Hepatic stellate cell (primary cell): Measurements from ENCODE around the gene MRPL34.

Experiments used
- DNase-seq: peaks from one replicate; pipeline ENCODE4 v3.0.0; 2011; ENCODE audit warnings: low spot score

The MRPL34 gene

DNA sequence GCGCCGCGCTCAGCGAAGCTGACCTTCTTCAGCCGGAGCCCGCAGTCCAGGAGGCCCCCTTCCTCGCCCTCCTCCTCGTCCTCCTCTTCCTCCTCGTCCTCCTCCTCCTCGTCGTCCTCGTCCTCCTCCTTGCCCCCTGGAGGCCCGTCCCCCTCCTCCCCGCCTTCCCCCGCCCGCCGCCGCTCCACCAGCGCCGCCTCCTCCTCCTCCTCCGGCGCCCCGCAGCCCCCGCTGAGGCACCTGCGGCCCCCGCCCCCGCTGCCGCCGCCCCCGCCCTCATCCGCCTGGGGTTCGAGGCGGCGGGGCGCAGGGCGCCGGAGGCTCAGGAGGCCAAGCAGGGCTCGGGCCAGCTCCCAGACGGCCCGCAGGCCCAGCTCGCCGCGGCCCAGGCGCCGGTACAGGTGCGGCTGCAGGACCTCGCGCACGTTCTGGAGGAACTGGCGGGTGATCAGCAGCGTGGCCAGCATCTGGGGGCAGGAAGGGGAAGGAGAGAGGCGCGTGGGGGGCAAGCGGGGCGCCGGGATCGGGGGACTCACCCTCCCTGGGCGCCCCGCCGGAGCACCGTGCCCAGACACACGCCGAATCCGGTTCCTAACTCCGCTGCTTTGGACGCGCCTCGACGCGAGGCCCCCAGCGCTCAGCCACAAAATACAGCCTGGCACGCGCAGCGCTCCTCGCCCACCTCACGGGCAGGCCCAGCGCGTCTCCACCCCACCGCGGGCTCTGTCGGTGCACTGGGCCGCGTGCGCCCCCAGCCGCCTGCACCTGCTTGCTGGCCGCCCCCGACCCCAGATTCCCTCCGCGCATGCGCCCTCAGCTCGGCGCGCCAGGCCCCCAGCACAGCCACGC lies 23.1 kb downstream of the MRPL34 start:
- no peak for DNase-seq

DNA sequence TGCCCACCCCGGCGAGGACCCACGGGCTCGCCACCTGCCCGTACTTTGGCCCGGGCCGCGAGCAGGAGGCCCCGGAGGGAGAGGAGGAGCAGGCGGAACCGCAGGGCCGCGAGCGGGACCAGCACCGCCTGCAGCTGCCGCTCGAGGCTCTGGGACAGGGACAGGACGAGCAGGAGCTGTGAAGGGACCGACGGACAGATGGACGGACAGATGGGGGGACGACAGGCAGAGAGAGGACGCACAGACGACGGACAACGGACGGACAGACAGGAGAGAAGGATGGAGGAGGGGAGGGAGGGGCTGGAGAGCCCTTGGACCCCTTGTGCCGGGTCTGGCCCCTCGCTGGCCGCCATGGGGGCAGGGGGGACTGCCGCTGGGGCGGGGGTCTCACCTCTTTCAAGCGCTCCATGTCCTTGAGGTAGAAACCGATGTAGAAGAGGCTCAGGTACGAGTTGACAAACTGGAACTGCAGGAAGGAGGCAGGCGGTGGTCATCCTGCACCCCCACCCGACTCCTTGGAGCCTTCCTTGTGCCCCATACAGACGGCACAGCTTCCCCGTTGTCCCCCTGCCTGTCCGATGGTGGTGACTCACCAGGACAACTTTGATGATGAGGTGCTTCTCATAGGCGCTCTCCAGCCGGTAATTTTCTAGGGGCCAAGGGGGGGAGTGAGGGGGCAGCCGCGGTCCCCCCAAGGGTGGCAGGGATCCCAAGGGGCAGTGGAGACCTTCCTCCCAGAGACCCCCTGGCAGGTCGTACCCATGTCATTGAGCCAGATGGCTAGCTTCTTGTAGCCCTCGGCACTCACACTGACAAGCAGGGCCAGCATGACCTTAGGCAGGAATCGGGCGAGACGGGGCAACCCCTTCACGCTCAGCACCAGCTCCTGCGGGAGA lies 23.9 kb downstream of the MRPL34 start:
- no peak for DNase-seq

DNA sequence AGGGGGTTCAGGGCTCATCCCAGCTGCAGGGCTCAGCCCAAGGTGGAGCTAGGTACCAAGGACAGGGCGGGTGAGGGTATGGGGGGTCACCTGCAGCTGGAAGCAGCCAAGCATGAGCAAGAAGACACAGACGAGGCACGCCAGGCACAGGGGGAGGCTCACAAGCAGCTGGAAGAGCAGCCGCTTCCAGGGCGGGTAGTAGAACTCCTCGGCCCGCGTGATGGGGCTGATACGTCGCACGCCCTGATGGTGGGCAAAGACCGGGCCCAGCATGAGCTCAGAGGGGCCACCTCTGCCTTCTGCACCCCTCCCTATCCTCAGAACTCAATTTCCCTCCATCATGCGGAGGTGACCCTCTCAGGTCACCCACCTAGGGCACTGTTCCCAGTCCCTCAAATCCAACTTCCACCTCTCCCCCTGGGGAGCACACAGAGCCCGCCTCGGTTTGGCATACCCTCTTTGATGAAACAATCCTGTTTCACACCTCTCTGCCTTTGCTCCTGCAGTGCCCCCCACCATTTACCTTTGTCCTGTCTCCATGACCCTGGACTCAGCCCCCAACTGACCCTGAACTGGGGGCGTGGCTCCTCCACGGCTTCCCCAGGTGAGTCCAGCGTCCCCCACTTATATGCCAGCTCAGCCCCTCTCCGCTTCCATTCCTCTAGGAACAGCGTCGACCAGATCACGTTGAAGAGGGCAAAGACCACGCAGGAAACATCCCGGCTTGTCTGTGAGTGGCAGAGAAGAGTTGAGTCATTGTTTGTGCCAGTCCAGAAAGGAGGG lies 24.8 kb downstream of the MRPL34 start:
- DNase-seq: no peak

DNA sequence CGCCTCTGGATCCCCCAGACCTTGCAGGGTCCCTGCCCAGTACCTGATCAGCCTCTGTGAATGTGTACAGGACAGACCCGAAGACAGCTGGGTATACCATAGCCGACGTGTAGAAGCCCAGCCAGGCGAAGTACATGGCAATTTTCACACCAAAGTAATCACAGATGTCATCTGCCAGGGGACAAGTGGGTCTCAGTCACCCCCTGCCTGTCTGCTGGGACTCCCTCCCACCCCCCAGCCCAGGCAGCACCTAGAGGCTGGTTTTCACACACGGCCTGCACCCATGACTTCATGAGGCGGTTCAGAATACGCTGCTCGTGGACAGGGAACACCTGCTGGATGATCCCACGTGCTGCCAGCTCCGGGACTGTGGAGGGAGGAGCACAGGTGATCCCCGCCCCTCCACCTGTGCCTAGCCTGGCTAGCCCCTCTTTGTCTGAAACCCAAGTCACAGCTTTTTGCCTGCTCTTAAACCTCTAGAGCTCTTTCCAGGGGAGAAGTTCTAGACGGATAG lies 25.4 kb downstream of the MRPL34 start:
- DNase-seq: no peak

DNA sequence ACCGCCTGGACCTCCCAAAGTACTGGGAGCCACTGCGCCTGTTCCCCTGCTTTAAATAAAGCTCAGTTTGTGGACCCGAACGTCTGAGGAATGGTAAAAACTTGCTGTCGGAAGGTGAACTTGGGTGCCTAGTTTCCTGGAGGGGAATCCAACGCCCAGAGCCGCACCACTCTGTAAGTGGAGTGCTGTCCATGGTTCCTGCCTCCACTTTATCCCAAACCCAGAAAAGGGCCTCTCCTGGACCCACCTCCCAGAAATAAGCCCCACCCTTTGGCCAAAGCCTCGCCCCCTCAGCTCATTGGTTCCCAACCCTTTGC lies 26.6 kb downstream of the MRPL34 start:
- no peak for DNase-seq

DNA sequence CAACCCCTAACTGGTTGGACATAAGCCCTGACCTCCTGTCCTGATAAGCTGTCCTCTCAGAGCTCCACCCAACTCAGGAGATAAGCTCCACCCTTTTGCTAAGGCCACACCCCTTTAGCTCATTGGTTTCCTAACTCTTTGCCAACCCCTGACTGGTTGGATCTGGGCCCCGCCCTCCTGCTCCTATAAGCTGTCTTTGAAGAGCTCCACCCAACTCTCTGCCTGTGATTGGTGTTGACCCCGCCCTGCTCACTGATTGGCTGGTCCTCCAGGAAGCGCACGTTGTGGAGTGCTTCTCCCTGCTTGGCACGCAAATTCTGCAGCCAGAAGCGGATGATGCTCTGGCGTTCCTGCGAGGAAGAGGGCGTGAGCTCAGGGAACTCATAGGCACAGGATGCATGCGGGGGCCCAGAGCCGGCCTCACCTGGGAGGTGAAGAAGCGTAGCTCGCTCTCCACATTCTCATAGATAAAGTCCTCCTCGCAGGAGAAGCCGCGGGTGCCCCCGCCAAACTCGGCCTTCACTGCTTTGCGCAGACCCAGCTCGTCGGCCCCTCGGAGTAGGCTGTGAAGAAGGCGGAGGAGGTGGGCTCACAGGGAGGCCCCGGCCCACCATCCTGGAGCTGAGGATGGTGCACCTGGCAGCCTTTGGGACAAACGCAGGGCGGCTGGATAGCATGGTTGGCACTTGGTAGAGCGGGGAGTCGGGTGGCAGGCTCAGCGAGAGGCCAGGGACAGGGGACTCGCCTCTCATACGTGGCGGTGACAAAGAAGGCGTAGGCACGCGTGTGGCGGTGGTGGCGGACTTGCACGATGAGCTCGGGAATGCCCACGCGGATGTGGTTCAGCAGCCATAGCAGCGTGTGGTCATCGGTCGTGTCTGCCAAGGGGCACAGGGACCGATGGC lies 27.3 kb downstream of the MRPL34 start:
- no peak for DNase-seq

DNA sequence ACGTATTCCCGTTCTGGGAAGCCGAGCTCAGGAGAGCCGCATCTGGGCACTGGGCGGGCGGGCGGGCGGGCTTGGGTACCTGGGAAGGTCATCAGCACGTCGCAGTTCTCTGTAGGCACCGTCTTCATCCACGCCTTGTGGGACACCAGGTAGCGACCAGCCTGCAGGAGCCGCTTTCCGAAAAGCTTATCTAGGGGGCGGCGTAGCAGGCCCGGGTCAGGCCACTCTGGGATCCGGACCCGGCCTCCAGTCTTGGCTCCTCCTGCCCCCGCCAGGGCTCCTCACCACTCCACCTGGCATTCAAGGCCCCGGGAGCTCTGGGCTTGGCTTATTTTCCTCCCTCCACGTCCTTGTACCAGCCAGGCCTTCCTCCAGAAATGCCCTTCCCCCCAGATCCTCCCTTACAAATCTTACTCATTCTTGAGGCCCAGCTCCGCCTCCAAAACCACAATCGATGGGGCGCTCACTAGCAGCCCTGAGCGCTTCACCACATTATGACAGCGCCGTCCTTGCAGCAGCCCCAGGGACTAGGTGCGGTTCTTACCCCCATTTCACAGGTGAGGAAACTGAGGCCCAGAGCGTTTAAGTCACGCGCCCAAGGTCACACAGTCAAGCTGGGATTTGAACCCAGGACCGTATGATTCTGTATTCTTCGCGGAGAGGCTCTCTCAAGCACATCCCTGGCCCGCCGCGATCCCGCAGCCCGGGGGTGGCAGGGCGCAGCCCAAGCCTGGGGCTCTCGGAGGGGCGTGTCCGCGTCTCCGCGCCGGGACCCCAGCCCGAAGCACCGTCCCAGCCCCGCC lies 28.1 kb downstream of the MRPL34 start:
- peak; percentile 89 for DNase-seq

DNA sequence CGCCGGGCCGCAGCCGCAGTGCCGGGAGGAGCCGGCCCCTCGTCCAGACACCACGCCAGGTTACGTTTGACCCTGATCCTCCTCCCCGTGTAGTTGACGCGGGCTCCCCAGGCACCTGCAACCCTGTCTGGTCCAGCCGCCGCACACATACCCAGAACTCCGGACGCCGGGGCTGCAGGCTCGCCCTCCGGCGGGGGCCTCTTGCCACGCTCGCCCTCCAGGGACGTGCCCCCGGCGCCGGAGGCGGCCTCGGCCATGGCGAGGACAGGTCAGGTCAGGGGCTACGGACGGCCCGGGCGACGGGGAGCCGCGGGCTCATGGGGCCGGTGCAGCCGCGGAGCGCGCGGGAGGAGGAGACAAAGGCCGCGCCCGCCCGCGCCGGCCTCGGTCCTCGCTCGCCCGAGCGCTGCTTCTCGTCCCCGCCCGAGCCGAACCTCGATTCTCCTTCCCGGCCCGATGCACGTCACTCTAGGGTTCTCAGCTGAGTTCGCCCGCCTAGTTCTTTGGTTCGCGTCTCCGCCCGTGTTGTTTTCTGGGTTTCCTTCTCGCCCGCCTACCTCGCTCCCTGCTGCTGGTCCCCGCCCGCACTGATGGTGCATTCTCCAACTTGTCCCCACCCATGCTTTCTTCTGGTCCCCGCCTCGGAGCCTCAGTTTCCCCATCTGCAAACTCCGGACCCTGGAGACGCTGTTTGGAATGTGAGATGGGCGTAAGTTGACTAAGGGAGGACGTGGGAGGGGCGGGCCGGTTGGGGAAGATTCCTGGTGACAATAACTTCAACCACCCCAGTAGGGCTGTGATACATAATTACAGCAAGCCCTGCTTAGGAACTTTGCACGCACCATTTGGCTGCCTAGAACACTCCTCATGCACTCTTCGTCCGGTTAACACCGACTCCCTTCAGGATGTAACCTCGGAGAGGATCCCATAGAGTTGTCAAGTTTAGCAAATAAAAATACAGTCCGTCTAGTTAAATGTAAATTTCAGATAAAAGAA lies 29.0 kb downstream of the MRPL34 start, which contains the start of gene ANO8:
ANO8 (minus strand) TSS at position 442 of the 996 bp plus-strand sequence; CDS start at position 257, 185 bp downstream.
- DNase-seq: peak; percentile 97

DNA sequence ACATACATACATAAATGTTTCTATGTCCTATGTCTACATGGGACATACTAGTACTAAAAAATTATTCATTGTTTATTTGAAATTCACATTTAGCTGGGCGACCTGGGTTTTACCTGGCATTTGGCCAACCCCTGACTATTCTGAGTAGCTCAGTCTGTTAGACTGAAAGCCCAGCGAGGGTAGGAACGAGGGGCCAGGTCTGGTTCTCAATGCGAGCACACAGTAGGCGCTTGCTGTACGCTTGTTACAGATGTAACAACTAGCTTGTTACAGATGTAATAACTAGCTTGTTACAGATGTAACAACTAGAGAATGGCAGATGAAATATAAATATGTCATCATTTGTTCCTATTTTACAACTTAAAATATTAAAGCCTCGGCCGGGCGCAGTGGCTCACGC lies 29.9 kb downstream of the MRPL34 start:
- DNase-seq: no peak

DNA sequence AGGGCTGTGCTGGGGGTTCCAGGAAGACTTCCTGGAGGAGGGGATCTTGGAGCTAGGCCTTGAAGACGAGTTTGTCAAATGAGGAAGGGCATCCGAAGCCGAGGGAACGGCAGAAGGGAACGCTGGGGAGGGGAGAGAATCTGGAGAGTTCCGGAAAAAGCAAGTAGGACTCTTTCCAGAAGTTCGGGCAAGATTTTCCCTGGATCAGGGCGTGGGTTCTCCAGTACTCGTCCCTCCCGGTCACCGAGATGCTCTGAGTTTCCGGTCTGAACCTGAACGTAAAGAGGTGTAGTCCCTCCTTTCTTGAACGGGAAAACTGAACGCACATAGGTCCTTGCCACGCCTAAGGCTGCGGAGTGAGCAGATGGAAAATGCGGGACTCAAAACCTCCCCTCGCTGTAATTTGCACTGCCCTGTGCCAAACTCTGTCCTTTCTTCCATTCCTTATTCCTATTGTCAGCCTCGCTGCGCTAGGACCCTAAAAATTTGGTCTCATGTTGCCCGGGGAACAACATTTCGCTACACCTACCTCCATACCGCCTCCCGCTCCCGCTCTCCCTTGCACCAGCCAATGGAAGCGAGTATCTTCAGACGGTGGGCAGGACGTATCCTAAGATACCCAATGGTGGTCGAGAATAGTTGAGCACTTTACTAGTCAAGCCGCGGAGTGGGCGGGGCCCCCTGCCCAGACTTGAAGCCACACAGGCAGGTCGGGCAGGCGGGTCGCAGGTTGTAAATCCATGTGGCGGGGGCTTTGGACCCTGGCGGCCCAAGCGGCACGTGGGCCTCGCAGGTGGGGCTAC lies 31.4 kb downstream of the MRPL34 start, which contains the start of gene GTPBP3:
GTPBP3 (plus strand) TSS at position 682 of the 803 bp plus-strand sequence; CDS start at position 741, 59 bp downstream.
- peak; percentile 99 for DNase-seq

DNA sequence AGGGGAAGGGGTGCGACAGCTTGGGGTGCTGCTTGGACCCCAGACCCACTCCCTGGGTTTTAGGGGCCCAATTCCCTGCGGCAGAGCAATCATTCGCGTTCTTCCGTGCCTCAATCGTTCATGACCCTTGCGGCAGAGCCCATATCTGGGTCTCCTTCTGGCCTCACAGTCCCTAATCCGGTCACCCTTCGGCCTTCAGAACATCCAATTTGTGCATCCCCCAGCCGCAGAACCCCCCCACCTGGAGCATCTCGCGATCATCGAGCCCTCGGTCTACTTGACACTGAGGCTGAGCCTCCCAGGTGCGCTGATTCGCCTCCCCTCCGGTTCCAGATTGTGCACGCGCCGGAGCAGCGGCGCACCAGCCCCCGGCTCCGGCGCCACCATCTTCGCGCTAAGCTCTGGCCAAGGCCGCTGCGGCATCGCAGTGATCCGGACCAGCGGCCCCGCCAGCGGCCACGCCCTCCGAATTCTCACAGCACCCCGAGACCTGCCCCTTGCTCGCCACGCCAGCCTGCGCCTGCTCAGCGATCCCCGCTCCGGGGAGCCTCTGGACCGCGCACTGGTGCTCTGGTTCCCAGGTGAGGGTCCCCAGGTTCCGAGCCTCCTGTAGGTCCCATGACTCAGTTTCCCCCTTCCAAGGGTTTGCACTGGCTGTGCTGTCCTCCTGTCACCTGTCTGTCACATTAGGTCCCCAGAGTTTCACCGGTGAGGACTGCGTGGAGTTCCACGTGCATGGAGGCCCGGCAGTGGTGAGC lies 32.2 kb downstream of the MRPL34 start:
- no peak for DNase-seq

DNA sequence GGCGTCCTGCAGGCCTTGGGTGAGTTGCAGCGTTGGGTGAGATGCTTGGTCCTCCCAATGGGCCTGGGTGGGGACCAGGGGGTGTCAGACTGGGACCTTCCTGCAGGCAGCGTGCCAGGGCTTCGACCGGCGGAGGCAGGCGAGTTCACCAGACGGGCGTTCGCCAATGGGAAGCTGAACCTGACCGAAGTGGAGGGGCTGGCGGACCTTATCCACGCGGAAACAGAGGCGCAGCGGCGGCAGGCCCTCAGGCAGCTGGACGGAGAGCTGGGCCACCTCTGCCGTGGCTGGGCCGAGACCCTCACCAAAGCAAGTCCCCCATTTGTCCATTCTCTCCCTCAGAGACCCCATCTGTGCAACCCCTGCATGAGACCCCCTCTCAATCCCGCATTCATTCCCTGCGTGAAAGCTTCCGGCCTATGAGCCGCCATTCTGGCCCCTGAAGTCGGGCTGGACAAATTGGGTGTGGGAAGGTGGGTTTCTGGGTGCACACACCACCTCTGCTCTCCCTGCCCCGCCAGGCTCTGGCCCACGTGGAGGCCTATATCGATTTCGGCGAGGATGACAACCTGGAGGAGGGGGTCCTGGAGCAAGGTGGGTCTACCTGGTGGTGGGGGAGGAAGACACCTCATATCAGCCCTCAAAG lies 32.9 kb downstream of the MRPL34 start:
- DNase-seq: no peak

DNA sequence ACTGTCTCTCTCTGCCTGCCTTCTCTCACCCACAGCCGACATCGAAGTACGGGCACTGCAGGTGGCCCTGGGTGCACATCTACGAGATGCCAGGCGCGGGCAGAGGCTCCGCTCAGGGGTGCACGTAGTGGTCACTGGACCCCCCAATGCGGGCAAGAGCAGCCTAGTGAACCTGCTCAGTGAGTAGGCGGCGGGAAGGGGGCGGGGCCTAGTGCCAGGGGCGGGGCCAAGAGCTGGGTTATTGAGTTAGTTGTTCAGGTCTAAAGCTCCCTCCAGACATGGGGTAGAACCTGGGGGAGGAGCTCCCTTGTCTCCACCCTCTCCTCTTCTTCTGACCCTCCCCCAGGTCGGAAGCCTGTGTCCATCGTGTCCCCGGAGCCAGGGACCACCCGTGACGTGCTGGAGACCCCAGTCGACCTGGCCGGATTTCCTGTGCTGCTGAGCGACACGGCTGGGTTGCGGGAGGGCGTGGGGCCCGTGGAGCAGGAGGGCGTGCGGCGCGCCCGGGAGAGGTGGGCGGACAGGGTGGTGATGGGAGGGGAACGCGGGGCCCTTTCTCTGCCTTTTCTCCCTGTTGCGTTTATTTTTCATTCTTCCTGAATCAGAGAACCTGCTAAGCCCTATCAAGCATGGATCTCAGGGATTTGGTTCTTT lies 33.5 kb downstream of the MRPL34 start:
- DNase-seq: no peak

DNA sequence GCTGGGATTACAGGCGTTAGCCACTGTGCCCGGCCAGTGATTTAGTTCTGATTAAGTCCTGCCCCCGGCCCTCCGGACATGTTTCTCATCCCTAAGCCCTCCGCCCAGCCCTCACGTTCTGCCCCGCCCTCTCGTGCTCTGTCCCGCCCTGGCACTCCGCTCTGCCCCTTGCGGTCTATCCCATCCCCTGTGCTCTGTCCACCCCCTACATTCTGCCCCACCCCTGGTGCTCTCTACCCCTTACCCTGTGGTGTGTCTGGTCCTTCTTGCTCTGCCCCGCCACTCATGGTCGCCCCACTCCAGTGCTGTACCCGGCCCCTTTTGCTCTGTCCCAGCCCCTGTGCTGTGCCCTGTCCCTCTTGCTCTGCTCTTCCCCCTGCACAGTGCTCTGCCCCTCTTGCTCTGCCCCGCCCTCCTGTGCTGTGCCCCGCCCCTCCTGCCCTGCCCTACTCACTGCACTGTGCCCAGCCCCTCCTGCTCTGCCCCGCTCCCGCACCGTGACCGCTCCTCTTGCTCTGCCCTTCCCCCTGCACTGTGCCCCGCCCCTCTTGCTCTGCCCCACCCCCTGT lies 34.7 kb downstream of the MRPL34 start:
- DNase-seq: no peak

DNA sequence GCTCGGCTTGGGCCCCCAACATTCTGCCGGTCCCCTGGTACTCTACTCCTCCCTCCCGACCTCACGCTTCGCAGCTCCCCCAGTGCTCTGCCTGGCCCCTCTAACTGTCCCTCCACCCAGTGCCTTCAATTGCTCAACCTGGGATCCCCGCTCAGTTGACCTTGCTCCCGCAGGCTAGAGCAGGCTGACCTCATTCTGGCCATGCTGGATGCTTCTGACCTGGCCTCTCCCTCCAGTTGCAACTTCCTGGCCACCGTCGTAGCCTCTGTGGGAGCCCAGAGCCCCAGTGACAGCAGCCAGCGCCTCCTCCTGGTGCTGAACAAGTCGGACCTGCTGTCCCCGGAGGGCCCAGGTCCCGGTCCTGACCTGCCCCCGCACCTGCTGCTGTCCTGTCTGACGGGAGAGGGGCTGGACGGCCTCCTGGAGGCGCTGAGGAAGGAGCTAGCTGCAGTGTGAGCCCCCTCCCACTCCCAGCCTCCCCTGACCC lies 35.2 kb downstream of the MRPL34 start:
- DNase-seq: no peak

DNA sequence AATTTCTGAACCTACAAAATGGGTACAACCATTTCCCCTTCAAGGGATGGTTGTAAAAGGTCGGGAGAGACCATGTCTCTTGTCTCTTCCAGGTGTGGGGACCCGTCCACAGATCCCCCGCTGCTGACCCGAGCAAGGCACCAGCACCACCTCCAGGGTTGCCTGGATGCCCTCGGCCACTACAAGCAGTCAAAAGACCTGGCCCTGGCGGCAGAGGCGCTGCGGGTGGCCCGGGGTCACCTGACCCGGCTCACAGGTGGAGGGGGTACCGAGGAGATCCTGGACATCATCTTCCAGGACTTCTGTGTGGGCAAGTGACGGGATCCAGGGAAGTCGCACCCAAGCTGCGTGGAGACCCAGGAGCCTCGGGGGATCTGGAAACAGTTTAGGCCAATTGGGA lies 35.7 kb downstream of the MRPL34 start:
- DNase-seq: no peak
